ENCODE measurements around the gene KIF2A. TPM values are rescaled to one million over a fixed set of nuclear protein-coding genes. Genes with fewer than 3 reads are reported as not detected.

KIF2A gene
- total and polyA plus RNA-seq, 9 of the 15 experiments (the other 6 are each of a cell fraction or from before 2014, with no cell fraction given): 42.6 to 126 (median 77.6) TPM

- TF ChIP-seq CEBPG (CRISPR knock-in tag; IDR thresholded peaks at IDR 0.05) (no peak), CEBPG (tag; conservative IDR thresholded peaks at IDR 0.05 in 1 of 2, IDR thresholded peaks at IDR 0.05 in 1 of 2) (no peak), DACH1 (IDR thresholded peaks at IDR 0.05; ENCODE audit: partially characterized antibody) (no peak), NFE2 (IDR thresholded peaks at IDR 0.05; ENCODE audit: low read depth) (peak; percentile 88), HNRNPH1 (optimal IDR thresholded peaks at IDR 0.05; ENCODE audit: low read depth, low read length) (no peak), LEF1 (IDR thresholded peaks at IDR 0.05) (0 out of 2 replicates have a peak, but pooled peaks have one; percentile 36), ELK1 (CRISPR knock-in tag; IDR thresholded peaks at IDR 0.05) (no peak), ZNF277 (CRISPR knock-in tag; IDR thresholded peaks at IDR 0.05; ENCODE audit: borderline replicate concordance) (no peak), HMG20B (CRISPR knock-in tag; IDR thresholded peaks at IDR 0.05) (no peak), FOXJ2 (tag; IDR thresholded peaks at IDR 0.05) (no peak)
Observed at GRCh38 chr5:62284946-62285891, 20.8 kb upstream of the KIF2A start (continued).
